Fibroblast of peridontal ligament (primary cell): ENCODE measurements around the gene FAM186B.

Experiments used
- DNase-seq: peaks from one replicate; pipeline ENCODE4 v3.0.0-alpha.2; 2010; ENCODE audit errors: extremely low read depth

Gene FAM186B

DNA sequence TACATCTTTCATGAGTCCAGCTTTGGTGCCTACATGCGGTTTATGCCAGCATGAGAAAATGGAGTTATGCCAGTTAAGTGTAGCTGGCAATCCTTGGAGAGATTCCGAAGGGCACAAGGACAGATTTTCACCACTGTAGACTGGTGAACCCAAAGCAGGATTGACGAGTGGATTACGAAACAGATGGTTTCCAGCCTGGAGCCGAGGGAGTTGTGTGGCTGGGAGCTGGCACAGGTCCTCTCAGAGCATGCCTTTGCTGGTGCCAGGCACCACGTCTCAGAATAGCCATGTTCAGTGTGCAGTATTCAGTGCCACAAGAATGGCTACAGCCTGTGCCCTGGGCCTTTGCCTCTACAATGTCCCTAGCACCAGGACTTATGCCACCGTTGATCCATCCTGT, 53.4 kb downstream of the FAM186B start:
- DNase-seq: peak; percentile 39

DNA sequence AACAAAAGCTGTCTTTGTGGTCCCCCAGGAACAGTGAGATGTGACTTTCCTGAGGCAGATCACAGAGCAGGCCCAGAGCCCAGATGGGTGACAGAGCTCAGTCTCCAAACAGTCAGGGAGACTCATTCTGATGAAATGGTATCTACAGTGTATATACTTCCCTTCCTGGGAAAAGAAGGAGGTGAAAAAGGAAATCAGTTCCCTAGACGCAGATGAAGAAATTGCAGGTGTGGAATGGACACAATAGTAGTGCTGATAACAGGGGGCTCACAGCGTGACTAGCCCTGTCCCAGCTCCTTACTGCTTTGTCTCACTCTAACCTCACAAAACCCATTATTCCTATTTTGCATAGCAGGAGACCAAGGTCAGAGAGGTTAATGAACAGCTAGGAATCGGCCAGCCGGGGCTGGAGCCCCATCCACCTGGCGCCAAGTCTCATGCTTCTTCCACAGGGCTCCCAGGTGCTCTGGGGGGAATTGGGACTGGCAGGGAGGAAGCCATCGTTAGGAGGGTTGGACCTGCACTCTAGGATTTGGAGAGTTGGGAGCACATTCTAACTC, 54.7 kb downstream of the FAM186B start:
- no peak for DNase-seq

DNA sequence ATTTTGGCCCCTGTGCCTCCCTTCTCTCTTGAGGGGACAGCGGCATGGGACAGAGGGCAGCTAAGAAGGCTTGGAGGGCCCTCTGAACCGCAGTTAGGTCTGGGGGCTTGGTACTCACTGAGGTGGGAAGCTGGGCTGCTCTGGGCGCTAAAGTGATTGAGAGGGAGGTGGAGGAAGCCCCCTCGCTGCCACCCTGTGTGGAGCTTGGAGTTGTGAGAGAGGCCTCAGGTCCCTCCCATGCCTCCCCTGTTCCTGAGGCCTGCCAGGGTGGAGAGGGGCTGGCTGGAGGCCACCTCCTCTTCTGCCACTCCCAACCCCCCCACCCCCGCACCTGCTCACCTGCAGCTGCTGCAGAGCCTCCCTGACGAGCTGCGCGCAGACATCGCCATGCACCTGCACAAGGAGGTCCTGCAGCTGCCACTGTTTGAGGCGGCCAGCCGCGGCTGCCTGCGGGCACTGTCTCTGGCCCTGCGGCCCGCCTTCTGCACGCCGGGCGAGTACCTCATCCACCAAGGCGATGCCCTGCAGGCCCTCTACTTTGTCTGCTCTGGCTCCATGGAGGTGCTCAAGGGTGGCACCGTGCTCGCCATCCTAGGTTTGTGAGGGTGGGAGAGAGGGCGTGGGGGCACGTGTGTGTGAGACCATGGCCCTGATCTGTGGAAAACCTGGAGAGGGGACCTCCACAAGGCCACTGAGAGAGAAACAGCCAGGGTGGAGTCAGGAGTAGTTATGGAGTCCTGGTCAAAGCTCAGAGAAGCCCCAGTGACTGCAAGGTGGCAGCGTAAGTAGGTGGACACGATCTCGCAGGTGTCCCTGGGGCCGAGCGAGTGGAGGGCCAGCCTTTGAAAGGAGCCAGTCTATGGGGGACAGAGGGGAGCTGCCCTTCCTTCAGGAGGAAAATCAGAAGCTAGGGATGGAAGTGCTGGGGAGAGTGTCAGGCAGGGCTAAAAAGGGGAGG, 55.4 kb downstream of the FAM186B start:
- no peak for DNase-seq

DNA sequence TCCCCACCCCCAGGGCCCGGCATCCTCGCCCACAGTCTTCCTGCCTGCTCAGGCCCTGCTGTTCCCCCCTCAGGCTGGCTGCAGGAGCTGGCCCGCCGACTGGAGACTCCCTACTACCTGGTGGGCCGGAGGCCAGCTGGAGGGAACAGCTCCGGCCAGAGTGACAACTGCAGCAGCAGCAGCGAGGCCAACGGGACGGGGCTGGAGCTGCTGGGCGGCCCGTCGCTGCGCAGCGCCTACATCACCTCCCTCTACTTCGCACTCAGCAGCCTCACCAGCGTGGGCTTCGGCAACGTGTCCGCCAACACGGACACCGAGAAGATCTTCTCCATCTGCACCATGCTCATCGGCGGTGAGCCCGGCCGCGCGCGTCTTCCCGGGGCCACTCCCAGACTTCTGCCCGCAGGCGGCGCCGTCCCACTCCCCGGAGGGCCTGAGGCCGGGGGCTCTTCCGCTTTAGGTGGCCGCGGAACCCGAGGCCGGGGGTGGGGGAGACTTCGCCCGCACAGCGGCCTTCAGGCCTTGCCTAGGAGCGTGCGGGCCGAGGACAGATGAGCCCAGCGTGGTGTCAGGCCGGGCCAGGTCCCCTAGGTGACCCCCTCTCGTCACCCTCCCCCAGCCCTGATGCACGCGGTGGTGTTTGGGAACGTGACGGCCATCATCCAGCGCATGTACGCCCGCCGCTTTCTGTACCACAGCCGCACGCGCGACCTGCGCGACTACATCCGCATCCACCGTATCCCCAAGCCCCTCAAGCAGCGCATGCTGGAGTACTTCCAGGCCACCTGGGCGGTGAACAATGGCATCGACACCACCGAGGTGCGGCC, 56.4 kb downstream of the FAM186B start:
- DNase-seq: no peak

- DNase-seq: no peak
These were observed 57.0 kb downstream of the FAM186B start for GRCh38 chr12:49548481-49548821.

GRCh38 chr12:49547090-49547690, 58.2 kb downstream of the FAM186B start:
- DNase-seq: no peak

DNA sequence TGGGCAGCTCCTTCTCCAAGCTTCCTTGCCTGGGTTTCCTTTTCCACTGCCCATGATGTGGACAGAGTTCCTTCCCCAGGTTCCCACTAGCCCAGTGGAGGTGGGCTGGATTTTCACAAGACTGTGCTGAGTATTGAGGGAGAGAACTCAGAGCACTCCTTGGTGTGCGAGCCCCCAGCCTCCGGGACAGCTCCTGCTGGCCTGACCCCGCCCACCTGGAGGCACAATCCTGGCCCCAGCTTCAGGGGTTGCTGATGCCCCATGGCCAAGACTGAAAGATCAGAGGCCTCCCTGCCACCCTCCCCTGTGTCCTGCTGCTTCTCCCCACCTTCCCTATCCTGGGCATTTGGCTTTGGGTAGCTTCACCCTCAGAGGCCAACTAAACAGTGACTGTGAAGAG, 59.0 kb downstream of the FAM186B start:
- no peak for DNase-seq

- no peak for DNase-seq
These were observed 59.6 kb downstream of the FAM186B start for GRCh38 chr12:49545815-49546214.

- no peak for DNase-seq
These were observed 61.3 kb downstream of the FAM186B start for GRCh38 chr12:49543914-49544815.

DNA sequence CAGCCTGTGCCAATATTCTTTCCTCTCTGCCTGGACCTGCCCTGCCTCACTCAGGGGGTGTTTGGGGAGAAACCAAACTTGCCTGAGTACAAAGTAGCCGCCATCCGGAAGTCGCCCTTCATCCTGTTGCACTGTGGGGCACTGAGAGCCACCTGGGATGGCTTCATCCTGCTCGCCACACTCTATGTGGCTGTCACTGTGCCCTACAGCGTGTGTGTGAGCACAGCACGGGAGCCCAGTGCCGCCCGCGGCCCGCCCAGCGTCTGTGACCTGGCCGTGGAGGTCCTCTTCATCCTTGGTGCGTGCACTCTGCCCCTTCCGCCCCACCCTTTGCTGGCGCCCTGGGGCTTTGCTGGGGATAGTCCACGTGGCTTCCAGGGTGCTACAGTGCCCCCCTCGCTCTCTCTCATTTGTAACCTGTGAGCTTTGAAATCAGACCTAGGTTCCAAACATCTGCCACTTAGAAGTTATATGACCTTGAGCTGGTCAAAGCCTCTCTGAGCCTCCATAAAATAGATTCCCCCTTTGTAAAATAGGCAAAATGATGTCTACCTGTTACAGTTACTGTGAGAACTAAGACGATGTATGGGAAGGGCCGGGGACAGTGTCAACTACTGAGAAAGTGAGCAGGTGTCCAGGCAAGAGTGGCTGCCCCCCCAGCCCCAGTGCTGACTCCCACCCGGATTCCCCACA, 62.1 kb downstream of the FAM186B start:
- no peak for DNase-seq

GRCh38 chr12:49542592-49543160, 62.8 kb downstream of the FAM186B start:
- no peak for DNase-seq

DNA sequence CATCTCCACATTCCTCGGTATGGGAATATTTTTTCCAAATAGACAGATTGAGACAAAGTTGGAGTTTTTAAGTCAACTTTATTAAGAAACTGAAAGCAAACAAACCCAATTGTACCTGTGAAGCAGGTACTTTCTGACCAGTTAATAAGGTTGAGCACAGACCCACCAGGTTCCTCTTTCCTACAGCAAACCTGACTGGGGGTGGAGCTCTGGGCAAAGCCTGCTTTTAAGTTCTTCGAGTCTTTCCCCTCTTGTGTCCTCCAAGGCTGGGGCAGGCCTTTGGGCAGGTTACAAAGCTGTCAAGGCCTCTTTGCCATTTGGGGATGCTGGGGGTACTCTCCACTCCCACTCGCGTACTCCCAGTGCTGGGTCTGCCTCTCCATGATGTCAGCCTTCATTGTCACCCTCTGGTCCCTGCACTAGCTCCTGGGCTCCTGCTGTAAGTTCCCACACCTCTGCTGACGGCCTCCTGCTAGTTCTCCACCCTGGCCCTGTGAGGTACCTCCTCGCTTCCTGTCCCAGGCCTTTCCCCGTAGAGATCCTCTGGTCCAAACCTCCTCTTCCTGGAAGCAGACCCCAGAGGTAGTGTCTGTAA, 63.4 kb downstream of the FAM186B start:
- DNase-seq: no peak

- no peak for DNase-seq
These were observed 64.1 kb downstream of the FAM186B start for GRCh38 chr12:49541140-49541861.

GRCh38 chr12:49540229-49541139, 65.0 kb downstream of the FAM186B start:
- no peak for DNase-seq

- no peak for DNase-seq
These were observed 65.8 kb downstream of the FAM186B start for GRCh38 chr12:49539406-49540228.

- DNase-seq: peak; percentile 26
These were observed 66.7 kb downstream of the FAM186B start, which contains the start of gene KCNH3 for GRCh38 chr12:49538510-49539403. KCNH3 (plus strand) TSS chr12:49539030; CDS start chr12:49539417, 387 bp downstream.
